Peyer's patch (tissue), 4 donors: ENCODE results near the gene FXR2. TPM values are rescaled to one million over a fixed set of nuclear protein-coding genes. Genes with fewer than 3 reads are reported as not detected.
A peak's percentile ranks its signal among the peaks of the same experiment; 100 is the strongest.
"Not testable (repeated sequence)": the region's sequence is repeated elsewhere in the genome, so short reads cannot be mapped to it uniquely, and the experiment has no call there.

ENCODE experiments used
- DNase-seq, 3 donors: peaks; one replicate each; pipeline ENCODE4 v3.0.0-alpha.2; 2017 to 2019
- H3K27ac ChIP-seq, 4 donors: fragments of 200-600 bp; sonication (generic); one replicate each; pipeline ENCODE4 v1.5.1; 2016 to 2019
- H3K27me3 ChIP-seq, 2 donors: fragments of 200-600 bp; sonication (generic); one replicate each; pipeline ENCODE4 v1.5.1; 2019
- H3K36me3 ChIP-seq, 3 donors: fragments of 200-600 bp; sonication (generic); one replicate each; pipeline ENCODE4 v1.5.1; 2016 to 2019
- H3K4me1 ChIP-seq, 4 donors: fragments of 200-600 bp; sonication (generic); one replicate each; pipeline ENCODE4 v1.5.1; 2016 to 2019
- H3K4me3 ChIP-seq, 4 donors: fragments of 200-600 bp; sonication (generic); 1 replicate in 3 of 4; 2 replicates in 1 of 4; pipeline ENCODE4 v1.5.1; 2016 to 2019; ENCODE audit warnings: mild to moderate bottlenecking in 1 of 4
- H3K9me3 ChIP-seq, 4 donors: fragments of 200-600 bp; sonication (generic); one replicate each; pipeline ENCODE4 v1.5.1; 2016 to 2019; ENCODE audit warnings: mild to moderate bottlenecking in 1 of 4
- POLR2A ChIP-seq, 2 donors: fragments of 450-650 bp; IDR thresholded peaks; one replicate each; pipeline ENCODE4 v1.5.1; 2017; ENCODE audit warnings: antibody characterized with exemption in 2 of 2, mild to moderate bottlenecking in 2 of 2, moderate library complexity in 2 of 2
- total RNA-seq, 4 donors: library from RNA; depleted of rRNA; stranded (reverse); fragments of >200 nt; gene quantifications; one replicate each; pipeline ENCODE4 v1.1.0, GENCODE V29; 2016
- TF ChIP-seq, protein P1 (sequence below), 6 experiments: fragments of 450-650 bp in 4 of 6; fragments of 200-600 bp in 2 of 6; sonication (generic) in 1 of 6; IDR thresholded peaks; one replicate each; pipeline ENCODE4 v1.5.1; 2017 to 2019; ENCODE audit warnings: antibody characterized with exemption in 6 of 6, mild to moderate bottlenecking in 3 of 6, moderate library complexity in 1 of 6

The FXR2 gene
- total RNA-seq, 4 donors from 2014 or later: 28.8 to 38.1 (median 30.4) TPM

DNA sequence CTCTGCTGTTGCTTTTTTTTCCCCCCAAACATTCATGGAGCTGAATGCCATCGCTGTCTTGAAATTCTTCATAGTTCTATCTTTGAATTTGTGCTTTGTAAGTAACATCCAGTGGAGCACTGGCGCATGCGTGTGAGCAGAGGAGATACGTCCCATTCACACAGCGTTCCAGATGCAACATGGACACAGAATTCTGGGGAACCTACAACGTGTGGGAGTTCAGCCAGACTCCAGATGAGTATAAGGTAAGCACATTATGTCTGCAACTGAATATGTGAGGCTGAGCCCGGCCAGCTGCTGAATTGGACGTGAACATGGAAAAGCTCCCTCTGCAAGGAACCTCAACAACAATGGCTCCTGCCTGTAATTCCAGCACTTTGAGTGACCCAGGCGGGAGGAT, 31.8 kb upstream of the FXR2 start:
- Histone ChIP-seq H3K36me3 (no peaks in the 10 kb centered on the region), H3K4me1 (peaks cover 0 to 16% (median 10%) of the 10 kb centered on the region in 4 donors), H3K27ac (no peak overlapping the region), H3K27me3 (peaks cover 0 to 17% of the 10 kb centered on the region in 2 donors), H3K9me3 (no peaks in the 10 kb centered on the region), H3K4me3 (no peak overlapping the region)
- no peak for DNase-seq
- TF ChIP-seq, protein P1, sequence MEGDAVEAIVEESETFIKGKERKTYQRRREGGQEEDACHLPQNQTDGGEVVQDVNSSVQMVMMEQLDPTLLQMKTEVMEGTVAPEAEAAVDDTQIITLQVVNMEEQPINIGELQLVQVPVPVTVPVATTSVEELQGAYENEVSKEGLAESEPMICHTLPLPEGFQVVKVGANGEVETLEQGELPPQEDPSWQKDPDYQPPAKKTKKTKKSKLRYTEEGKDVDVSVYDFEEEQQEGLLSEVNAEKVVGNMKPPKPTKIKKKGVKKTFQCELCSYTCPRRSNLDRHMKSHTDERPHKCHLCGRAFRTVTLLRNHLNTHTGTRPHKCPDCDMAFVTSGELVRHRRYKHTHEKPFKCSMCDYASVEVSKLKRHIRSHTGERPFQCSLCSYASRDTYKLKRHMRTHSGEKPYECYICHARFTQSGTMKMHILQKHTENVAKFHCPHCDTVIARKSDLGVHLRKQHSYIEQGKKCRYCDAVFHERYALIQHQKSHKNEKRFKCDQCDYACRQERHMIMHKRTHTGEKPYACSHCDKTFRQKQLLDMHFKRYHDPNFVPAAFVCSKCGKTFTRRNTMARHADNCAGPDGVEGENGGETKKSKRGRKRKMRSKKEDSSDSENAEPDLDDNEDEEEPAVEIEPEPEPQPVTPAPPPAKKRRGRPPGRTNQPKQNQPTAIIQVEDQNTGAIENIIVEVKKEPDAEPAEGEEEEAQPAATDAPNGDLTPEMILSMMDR (IDR thresholded peaks at IDR 0.05): no peak

DNA sequence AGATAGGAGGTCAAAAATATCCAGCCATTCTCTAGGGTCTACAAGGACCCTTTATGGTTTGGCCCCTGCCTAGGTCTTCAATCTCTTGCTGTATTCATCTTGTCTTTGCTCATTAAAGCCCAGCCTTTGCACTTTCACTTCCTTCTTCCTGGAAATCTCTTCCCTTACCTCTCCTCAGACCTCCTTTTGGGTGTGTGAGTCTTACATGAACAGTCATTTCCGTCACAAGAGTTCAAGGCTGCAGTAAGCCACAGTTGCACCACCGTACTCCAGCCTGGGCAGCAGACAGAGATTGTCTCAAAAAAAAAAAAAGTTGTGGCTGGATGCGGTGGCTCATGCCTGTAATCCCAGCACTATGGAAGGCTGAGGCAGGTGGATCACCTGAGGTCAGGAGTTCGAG, 30.1 kb upstream of the FXR2 start:
- peaks cover 0 to under 1% of the 10 kb centered on the region in 2 donors for H3K27me3 ChIP-seq
- no peak for TF ChIP-seq POLR2A (IDR thresholded peaks at IDR 0.05)
- TF ChIP-seq, protein P1 (IDR thresholded peaks at IDR 0.05): no peak
- no peak overlapping the region for H3K27ac ChIP-seq
- H3K36me3 ChIP-seq: no peaks in the 10 kb centered on the region
- no peaks in the 10 kb centered on the region for H3K4me1 ChIP-seq
- no peak overlapping the region for H3K4me3 ChIP-seq
- no peak for DNase-seq
- H3K9me3 ChIP-seq: no peaks in the 10 kb centered on the region

DNA sequence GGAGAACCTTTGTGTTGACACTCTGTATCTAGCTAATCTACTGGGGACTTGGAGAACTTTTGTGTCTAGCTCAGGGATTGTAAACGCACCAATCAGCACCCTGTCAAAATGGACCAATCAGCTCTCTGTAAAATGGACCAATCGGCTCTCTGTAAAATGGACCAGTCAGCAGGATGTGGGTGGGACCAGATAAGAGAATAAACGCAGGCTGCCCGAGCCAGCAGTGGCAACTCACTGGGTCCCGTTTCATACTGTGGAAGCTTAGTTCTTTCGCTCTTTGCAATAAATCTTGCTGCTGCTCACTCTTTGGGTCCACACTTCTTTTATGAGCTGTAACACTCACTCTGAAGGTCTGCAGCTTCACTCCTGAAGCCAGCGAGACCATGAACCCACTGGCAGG, 26.9 kb upstream of the FXR2 start:
- not testable (repeated sequence) for H3K27ac ChIP-seq, H3K27me3 ChIP-seq, H3K36me3 ChIP-seq, DNase-seq, H3K9me3 ChIP-seq, H3K4me1 ChIP-seq, H3K4me3 ChIP-seq

DNA sequence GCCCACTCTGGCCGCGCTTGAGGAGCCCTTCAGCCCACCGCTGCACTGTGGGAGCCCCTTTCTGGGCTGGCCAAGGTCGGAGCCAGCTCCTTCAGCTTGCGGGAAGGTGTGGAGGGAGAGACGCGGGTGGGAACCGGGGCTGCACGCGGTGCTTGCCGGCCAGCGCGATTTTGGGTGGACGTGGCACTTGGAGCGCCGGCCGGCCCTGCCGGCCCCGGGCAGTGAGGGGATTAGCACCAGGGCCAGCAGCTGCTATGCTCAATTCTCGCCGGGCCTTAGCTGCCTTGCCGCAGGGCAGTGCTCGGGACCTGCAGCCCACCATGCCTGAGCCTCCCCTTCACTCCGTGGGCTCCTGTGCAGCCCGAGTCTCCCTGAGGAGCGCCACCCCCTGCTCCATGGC, 26.1 kb upstream of the FXR2 start:
- Histone ChIP-seq H3K9me3 (no peaks in the 10 kb centered on the region), H3K36me3 (no peaks in the 10 kb centered on the region), H3K27me3 (no peaks in the 10 kb centered on the region), H3K4me1 (no peaks in the 10 kb centered on the region), H3K27ac (no peak overlapping the region), H3K4me3 (no peak overlapping the region)
- TF ChIP-seq POLR2A (IDR thresholded peaks at IDR 0.05): no peak
- TF ChIP-seq, protein P1 (IDR thresholded peaks at IDR 0.05): no peak
- no peak for DNase-seq

DNA sequence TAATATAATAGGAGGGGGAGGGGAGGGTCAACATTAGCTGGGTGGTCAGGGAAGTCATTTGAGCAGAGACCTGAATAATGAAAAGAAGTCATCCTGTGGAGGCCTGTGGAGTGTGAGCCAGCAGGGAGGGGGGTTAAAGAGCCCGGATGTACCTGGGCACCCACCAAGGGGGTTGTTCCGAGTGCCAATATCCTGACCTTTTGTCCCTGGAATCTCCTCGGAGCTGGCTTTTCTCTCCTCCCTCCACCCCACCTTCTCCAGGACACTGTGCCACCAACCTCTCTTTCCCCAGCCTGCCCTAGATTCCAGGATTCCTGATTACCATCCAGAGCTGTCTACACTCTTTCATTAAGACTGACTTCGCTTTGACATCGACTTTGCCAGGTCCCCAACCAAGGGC, 21.5 kb upstream of the FXR2 start:
- TF ChIP-seq POLR2A (IDR thresholded peaks at IDR 0.05): no peak
- TF ChIP-seq, protein P1 (IDR thresholded peaks at IDR 0.05): no peak
- H3K4me3 ChIP-seq: no peak overlapping the region
- no peaks in the 10 kb centered on the region for H3K36me3 ChIP-seq
- no peaks in the 10 kb centered on the region for H3K27me3 ChIP-seq
- H3K27ac ChIP-seq: no peak overlapping the region
- H3K9me3 ChIP-seq: no peaks in the 10 kb centered on the region
- no peak for DNase-seq
- H3K4me1 ChIP-seq: no peaks in the 10 kb centered on the region

DNA sequence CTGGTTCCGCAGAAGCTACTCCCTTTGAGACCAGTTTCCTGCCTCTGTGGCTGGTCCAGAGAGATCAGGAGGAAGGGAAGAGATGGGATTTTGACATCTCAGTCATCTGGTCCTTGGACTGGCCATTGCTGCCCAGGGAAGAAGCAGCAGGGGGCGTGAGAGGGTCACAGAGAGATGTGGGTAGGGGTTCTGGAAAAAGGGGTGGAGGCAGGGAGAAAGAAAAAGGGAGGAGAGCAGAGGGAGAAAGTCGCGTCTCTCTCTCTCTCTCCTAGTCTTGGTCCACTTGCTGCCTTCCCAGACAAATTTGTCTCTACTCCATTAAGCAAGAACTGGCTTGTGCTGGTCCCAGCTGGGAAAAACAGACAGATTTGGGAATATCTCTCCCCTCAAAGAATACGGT, 19.7 kb upstream of the FXR2 start:
- Histone ChIP-seq H3K9me3 (no peaks in the 10 kb centered on the region), H3K4me3 (no peak overlapping the region), H3K4me1 (no peaks in the 10 kb centered on the region), H3K27ac (no peak overlapping the region), H3K36me3 (no peaks in the 10 kb centered on the region), H3K27me3 (no peaks in the 10 kb centered on the region)
- TF ChIP-seq, protein P1 (IDR thresholded peaks at IDR 0.05): peak in 3 of 6 experiments; percentile 16 to 33 (median 25)
- no peak for TF ChIP-seq POLR2A (IDR thresholded peaks at IDR 0.05)
- DNase-seq: no peak
